Astrocyte (in vitro differentiated cells and primary cell): ENCODE measurements around the gene BAHCC1. TPM values are rescaled to one million over a fixed set of nuclear protein-coding genes. Genes with fewer than 3 reads are reported as not detected.

Source experiments
- DNase-seq: peaks from one replicate; pipeline ENCODE4 v3.0.0-alpha.2; 2010; ENCODE audit warnings: low read depth
- FAIRE-seq: peaks from 2 replicates; lab custom pipeline; 2011; peaks lifted over from hg19 to GRCh38; lab: Jason Lieb, UNC
- H2AFZ ChIP-seq: 2 replicates; pipeline ENCODE4 v1.6.0; 2012; ENCODE audit warnings: low read depth, low read length, inconsistent platforms
- H3K27ac ChIP-seq: 2 replicates; pipeline ENCODE4 v1.5.1; 2011; ENCODE audit warnings: low read depth, low read length, inconsistent platforms
- H3K27me3 ChIP-seq: 2 replicates; pipeline ENCODE4 v1.6.0; 2011; ENCODE audit warnings: low read length, inconsistent platforms; ENCODE audit not compliant: insufficient read depth
- H3K36me3 ChIP-seq: 2 replicates; pipeline ENCODE4 v1.5.1; 2011; ENCODE audit warnings: low read length, inconsistent platforms; ENCODE audit not compliant: insufficient read depth
- H3K4me1 ChIP-seq: 2 replicates; pipeline ENCODE4 v1.5.1; 2011; ENCODE audit warnings: low read length, inconsistent platforms; ENCODE audit not compliant: insufficient read depth
- H3K4me2 ChIP-seq: 2 replicates; pipeline ENCODE4 v1.6.0; 2012; ENCODE audit warnings: low read length, inconsistent platforms
- H3K4me3 ChIP-seq: 2 replicates; pipeline ENCODE4 v1.5.1; 2011; ENCODE audit warnings: low read depth, mild to moderate bottlenecking, low read length, inconsistent platforms; ENCODE audit not compliant: insufficient read depth
- H3K79me2 ChIP-seq: 2 replicates; pipeline ENCODE4 v1.6.0; 2012; ENCODE audit warnings: mild to moderate bottlenecking, low read length, inconsistent platforms; ENCODE audit not compliant: insufficient read depth
- H3K9ac ChIP-seq: 2 replicates; pipeline ENCODE4 v1.6.0; 2012; ENCODE audit warnings: mild to moderate bottlenecking, low read length, inconsistent platforms
- H3K9me3 ChIP-seq: 2 replicates; pipeline ENCODE4 v1.5.1; 2012; ENCODE audit warnings: low read depth, mild to moderate bottlenecking, low read length, inconsistent platforms; ENCODE audit not compliant: insufficient read depth
- H4K20me1 ChIP-seq: 2 replicates; pipeline ENCODE4 v1.6.0; 2012; ENCODE audit warnings: low read length, inconsistent platforms; ENCODE audit not compliant: insufficient read depth
- H3K27ac Mint-ChIP-seq: one replicate; pipeline ENCODE4 v1.8.0; 2021; ENCODE audit warnings: mild to moderate bottlenecking, mixed read lengths; ENCODE audit not compliant: unreplicated experiment
- H3K27me3 Mint-ChIP-seq: one replicate; pipeline ENCODE4 v1.8.0; 2021; ENCODE audit warnings: low read depth, mixed read lengths; ENCODE audit not compliant: unreplicated experiment
- H3K36me3 Mint-ChIP-seq: one replicate; pipeline ENCODE4 v1.8.0; 2021; ENCODE audit warnings: low read depth, mixed read lengths; ENCODE audit not compliant: unreplicated experiment
- H3K4me1 Mint-ChIP-seq: one replicate; pipeline ENCODE4 v1.8.0; 2021; ENCODE audit warnings: low read depth, mixed read lengths; ENCODE audit not compliant: unreplicated experiment
- H3K4me3 Mint-ChIP-seq: one replicate; pipeline ENCODE4 v1.8.0; 2021; ENCODE audit warnings: mild to moderate bottlenecking, moderate library complexity, mixed read lengths; ENCODE audit not compliant: unreplicated experiment
- H3K9me3 Mint-ChIP-seq: one replicate; pipeline ENCODE4 v1.8.0; 2021; ENCODE audit warnings: mild to moderate bottlenecking, mixed read lengths; ENCODE audit not compliant: unreplicated experiment
- EZH2 ChIP-seq: IDR thresholded peaks from 2 replicates; pipeline ENCODE4 v1.6.1; 2012; ENCODE audit warnings: mild to moderate bottlenecking, low read length, inconsistent platforms; ENCODE audit not compliant: insufficient read depth
- total RNA-seq: library from RNA; stranded (reverse); gene quantifications from 2 replicates; pipeline ENCODE4 v1.2.1, GENCODE V29; 2021
- TF ChIP-seq, protein P1 (sequence below): IDR thresholded peaks from 2 replicates; pipeline ENCODE4 v1.5.1; 2011; ENCODE audit warnings: low read depth, mild to moderate bottlenecking, inconsistent platforms, low read length, moderate library complexity; ENCODE audit not compliant: insufficient read depth

The BAHCC1 gene
- total RNA-seq, 1 donor from 2014 or later, result 18.5 TPM

- Mint-ChIP-seq H3K4me1 (no peaks in the 10 kb centered on the region), H3K36me3 (no peaks in the 10 kb centered on the region), H3K9me3 (no peaks in the 10 kb centered on the region), H3K27me3 (peaks cover 2% of the 10 kb centered on the region), H3K27ac (no peak overlapping the region), H3K4me3 (no peak overlapping the region)
- Histone ChIP-seq H3K9ac (no peak overlapping the region), H3K27ac (no peak overlapping the region), H3K4me2 (no peak overlapping the region), H4K20me1 (no peaks in the 10 kb centered on the region), H3K9me3 (no peaks in the 10 kb centered on the region), H3K79me2 (no peaks in the 10 kb centered on the region), H2AFZ (no peak overlapping the region), H3K4me1 (no peaks in the 10 kb centered on the region), H3K27me3 (no peaks in the 10 kb centered on the region), H3K4me3 (no peak overlapping the region), H3K36me3 (no peaks in the 10 kb centered on the region)
- no peak for TF ChIP-seq EZH2
- TF ChIP-seq, protein P1, sequence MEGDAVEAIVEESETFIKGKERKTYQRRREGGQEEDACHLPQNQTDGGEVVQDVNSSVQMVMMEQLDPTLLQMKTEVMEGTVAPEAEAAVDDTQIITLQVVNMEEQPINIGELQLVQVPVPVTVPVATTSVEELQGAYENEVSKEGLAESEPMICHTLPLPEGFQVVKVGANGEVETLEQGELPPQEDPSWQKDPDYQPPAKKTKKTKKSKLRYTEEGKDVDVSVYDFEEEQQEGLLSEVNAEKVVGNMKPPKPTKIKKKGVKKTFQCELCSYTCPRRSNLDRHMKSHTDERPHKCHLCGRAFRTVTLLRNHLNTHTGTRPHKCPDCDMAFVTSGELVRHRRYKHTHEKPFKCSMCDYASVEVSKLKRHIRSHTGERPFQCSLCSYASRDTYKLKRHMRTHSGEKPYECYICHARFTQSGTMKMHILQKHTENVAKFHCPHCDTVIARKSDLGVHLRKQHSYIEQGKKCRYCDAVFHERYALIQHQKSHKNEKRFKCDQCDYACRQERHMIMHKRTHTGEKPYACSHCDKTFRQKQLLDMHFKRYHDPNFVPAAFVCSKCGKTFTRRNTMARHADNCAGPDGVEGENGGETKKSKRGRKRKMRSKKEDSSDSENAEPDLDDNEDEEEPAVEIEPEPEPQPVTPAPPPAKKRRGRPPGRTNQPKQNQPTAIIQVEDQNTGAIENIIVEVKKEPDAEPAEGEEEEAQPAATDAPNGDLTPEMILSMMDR, result no peak
- no peak for DNase-seq
- FAIRE-seq, result no peak
These were observed 52.2 kb downstream of the BAHCC1 start for GRCh38 chr17:81447331-81447933.

DNA sequence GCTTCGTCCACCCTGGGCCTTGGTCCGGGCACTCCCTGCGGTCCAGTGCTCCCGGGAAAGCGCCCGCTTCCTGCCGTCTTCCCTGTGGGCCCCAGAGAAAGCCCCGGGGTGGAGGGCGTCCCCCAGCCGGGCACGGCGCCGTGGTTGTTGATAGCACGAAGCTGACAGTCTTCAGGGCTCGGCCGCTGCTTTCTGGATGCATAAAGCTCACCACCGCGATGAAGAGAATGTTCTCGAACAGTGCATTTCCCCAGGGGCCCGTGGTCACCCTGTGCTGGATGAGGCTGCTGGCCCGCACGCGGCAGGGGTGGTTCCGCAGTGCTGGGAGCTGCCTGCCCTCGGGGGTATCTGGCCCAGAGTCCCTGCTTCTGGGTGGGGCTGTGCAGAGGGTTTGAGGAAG lies 53.2 kb downstream of the BAHCC1 start:
- H4K20me1 ChIP-seq, result no peaks in the 10 kb centered on the region
- H3K27ac Mint-ChIP-seq, result no peak overlapping the region
- TF ChIP-seq, protein P1, result no peak
- no peak for TF ChIP-seq EZH2
- no peaks in the 10 kb centered on the region for H3K9me3 Mint-ChIP-seq
- no peak overlapping the region for H3K27ac ChIP-seq
- no peaks in the 10 kb centered on the region for H3K79me2 ChIP-seq
- H3K27me3 Mint-ChIP-seq, result peaks cover 5% of the 10 kb centered on the region
- peaks cover 2% of the 10 kb centered on the region for H3K36me3 Mint-ChIP-seq
- no peak overlapping the region for H2AFZ ChIP-seq
- no peak overlapping the region for H3K9ac ChIP-seq
- H3K4me3 Mint-ChIP-seq, result no peak overlapping the region
- no peaks in the 10 kb centered on the region for H3K36me3 ChIP-seq
- H3K4me1 Mint-ChIP-seq, result no peaks in the 10 kb centered on the region
- H3K4me2 ChIP-seq, result no peak overlapping the region
- H3K4me1 ChIP-seq, result no peaks in the 10 kb centered on the region
- no peak for FAIRE-seq
- no peak for DNase-seq
- no peaks in the 10 kb centered on the region for H3K27me3 ChIP-seq
- no peaks in the 10 kb centered on the region for H3K9me3 ChIP-seq
- H3K4me3 ChIP-seq, result no peak overlapping the region

- Mint-ChIP-seq H3K27me3 (peaks cover 5% of the 10 kb centered on the region), H3K36me3 (peaks cover 2% of the 10 kb centered on the region), H3K9me3 (no peaks in the 10 kb centered on the region), H3K27ac (no peak overlapping the region), H3K4me3 (no peak overlapping the region), H3K4me1 (no peaks in the 10 kb centered on the region)
- Histone ChIP-seq H3K27ac (no peak overlapping the region), H3K79me2 (no peaks in the 10 kb centered on the region), H3K4me3 (no peak overlapping the region), H3K4me2 (no peak overlapping the region), H3K4me1 (no peaks in the 10 kb centered on the region), H3K9ac (no peak overlapping the region), H3K27me3 (no peaks in the 10 kb centered on the region), H3K9me3 (no peaks in the 10 kb centered on the region), H2AFZ (no peak overlapping the region), H3K36me3 (no peaks in the 10 kb centered on the region), H4K20me1 (no peaks in the 10 kb centered on the region)
- DNase-seq (no peak), FAIRE-seq (no peak)
- no peak for TF ChIP-seq EZH2
- TF ChIP-seq, protein P1, result no peak
These were observed 53.7 kb downstream of the BAHCC1 start for GRCh38 chr17:81448950-81449349.
